GM12872 (cell line): Measurements from ENCODE around the gene HS3ST2.

ENCODE experiments used
- CTCF ChIP-seq: IDR thresholded peaks from 3 replicates; pipeline ENCODE4 v1.5.1; 2011; ENCODE audit warnings: low read depth, mild to moderate bottlenecking, low read length, moderate library complexity; ENCODE audit not compliant: insufficient read depth

HS3ST2 gene

DNA sequence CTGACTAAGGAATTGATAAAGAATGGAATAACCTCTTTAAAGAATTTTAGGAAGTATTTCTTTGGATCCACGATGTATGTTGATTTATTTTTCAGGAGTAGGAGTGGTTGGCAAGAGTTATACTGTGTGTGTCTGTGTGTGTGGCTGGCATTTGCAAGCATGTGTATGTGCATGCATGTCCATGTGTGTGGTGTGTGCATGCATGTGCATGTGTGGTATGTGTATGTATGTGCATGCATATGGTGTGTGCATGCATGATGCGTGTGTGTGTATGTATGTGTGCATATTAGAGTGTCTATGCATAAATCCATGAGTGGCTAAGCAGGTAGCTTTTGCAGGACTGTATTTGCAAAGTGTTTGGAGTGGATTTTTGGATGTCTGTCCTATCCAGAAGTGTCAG is 120.8 kb downstream of the HS3ST2 start:
- TF ChIP-seq CTCF: no peak

DNA sequence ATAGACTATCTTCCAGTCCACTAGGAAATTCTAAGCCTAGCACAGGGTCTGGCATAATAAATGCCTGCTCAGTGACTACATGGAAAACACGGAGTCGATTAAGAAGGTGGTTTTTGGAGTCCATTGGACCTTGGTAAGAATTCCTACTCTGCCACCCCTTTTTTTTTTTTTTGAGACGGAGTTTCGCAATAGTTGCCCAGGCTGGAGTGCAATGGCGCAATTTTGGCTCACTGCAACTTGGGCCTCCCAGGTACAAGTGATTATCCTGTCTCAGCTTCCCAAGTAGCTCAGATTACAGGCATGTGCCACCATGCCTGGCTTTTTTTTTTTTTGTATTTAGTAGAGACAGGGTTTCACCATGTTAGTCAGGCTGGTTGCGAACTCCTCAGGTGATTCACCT is 123.2 kb downstream of the HS3ST2 start:
- no peak for TF ChIP-seq CTCF

- no peak for TF ChIP-seq CTCF
These were observed 124.7 kb downstream of the HS3ST2 start for GRCh38 chr16:22938647-22939046.

DNA sequence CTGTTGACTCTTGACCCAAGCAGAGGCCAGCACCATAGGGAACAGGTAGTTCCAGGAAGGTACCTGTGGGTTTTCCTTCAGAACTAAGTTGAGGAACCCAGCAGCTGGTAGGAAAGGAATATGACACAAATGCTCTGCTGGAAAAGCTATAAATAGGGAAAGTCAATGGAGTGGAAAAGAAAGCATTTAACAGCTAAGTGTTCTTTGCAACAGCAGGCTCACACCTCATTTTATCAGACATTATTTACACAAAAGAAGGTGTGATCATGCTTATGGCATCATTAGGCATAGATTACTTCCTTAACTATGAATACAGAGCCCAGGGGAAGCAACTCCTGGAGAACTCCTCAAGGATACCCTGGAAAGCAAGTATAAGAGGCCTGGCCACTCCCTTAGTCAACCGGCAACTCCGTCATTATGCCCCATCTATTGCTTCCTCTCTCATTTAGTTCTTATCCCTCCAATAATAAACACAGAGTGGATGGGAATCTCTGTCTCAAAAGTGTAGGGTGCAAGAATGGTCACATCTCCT is 128.1 kb downstream of the HS3ST2 start:
- TF ChIP-seq CTCF: no peak

GRCh38 chr16:22942811-22943210 is 128.8 kb downstream of the HS3ST2 start:
- no peak for TF ChIP-seq CTCF

DNA sequence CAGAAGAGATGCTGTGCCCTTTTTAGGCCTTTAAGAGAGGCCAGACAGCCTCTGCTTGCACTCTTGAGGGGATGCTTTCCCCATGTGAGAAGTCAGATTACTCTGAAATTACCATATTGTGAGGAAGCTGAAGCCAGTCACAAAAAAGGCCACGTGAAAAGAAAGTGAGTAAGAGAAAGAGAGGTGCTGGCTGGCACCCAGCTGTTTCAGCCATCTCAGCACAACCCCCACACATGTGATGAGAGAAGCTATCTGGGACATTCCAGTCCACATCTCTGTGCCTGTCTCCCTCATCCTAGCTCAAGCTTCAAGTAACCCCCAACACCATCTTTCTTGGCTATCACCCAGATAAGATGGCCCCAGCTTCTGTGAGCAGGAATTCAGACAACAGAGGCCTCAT is 131.4 kb downstream of the HS3ST2 start:
- TF ChIP-seq CTCF: no peak

DNA sequence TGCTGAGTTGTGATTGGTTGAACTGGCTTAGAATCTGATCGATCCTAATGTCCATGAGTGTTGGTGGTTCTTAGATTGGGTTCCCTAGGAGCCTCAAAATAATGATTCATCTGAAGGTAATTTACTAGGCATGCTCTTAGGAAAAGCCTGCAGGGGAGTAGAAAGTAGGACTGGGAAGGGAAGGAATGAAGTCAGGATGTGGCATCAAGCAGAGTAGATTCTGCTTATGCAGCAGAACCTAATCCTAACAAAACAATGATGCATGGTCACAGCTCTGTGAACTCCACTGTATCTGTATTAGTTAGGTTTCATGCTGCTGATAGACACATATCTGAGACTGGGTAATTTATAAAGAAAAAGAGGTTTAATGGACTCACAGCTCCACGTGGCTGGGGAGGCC is 132.5 kb downstream of the HS3ST2 start:
- no peak for TF ChIP-seq CTCF

GRCh38 chr16:22948058-22948602 is 134.2 kb downstream of the HS3ST2 start:
- TF ChIP-seq CTCF: no peak
